HepG2 (cell line): ENCODE measurements around the gene SLC22A7. TPM values are rescaled to one million over a fixed set of nuclear protein-coding genes. Genes with fewer than 3 reads are reported as not detected.

Experiments used
- ATAC-seq: fragments of 200-7000 bp; cut with Tn5 transposase; 3 replicates; pipeline ENCODE4 v1.9.1; 2020; ENCODE audit warnings: mild to moderate bottlenecking, moderate library complexity
- BruUV-seq: library from RNA; stranded (reverse); fragments of 400-500 nt; replicated peaks from 2 replicates; lab custom pipeline; 2021; lab: Mats Ljungman, UMichigan
- CTCF ChIA-PET: fragments of 300-600 bp; formaldehyde crosslinking; extraction: SDS; loops from one replicate; lab custom pipeline; 2021; ENCODE audit warnings: low total read pairs, inconsistent platforms, low intra/inter-chr PET ratio; lab: Yijun Ruan, JAX
- POLR2A ChIA-PET: fragments of 350-600 bp; sonication (Branson Sonifier 250); formaldehyde crosslinking; loops from one replicate; lab custom pipeline; 2020; ENCODE audit warnings: antibody characterized with exemption, inconsistent platforms; lab: Yijun Ruan, JAX
- DNase-seq: peaks from one replicate; pipeline ENCODE4 v3.0.0-alpha.2; 2015; ENCODE audit warnings: low spot score
- FAIRE-seq: peaks from 3 replicates; lab custom pipeline; 2011; peaks lifted over from hg19 to GRCh38; lab: Jason Lieb, UNC
- H2AFZ ChIP-seq: one replicate; pipeline ENCODE4 v1.6.1; 2011; ENCODE audit warnings: low read length, inconsistent platforms
- H3K27ac ChIP-seq: fragments of 300-600 bp; 3 replicates; pipeline ENCODE4 v1.8.0; 2011; ENCODE audit warnings: mixed run types, mild to moderate bottlenecking, mixed read lengths, low read length, inconsistent platforms; ENCODE audit not compliant: insufficient read depth; ENCODE audit errors: extremely low read length
- H3K27me3 ChIP-seq, 2 experiments: fragments of 200-600 bp in 1 of 2; 2 replicates in 1 of 2; 3 replicates in 1 of 2; pipeline versions ENCODE4 v1.6.0 to v1.8.0; 2011; ENCODE audit warnings: low read length in 2 of 2, mild to moderate bottlenecking in 2 of 2, moderate library complexity in 2 of 2, inconsistent platforms in 1 of 2; ENCODE audit not compliant: insufficient read depth in 2 of 2, control insufficient read depth in 1 of 2
- H3K36me3 ChIP-seq, 2 experiments: fragments of 200-600 bp in 1 of 2; replicated peaks in 1 of 2; 2 replicates in 1 of 2; 3 replicates in 1 of 2; pipeline versions ENCODE4 v1.5.1 to v1.8.0; 2011; ENCODE audit warnings: low read length in 2 of 2, inconsistent platforms in 1 of 2; ENCODE audit not compliant: insufficient read depth in 2 of 2, control insufficient read depth in 1 of 2
- H3K4me1 ChIP-seq: 2 replicates; pipeline ENCODE4 v1.5.1; 2012; ENCODE audit warnings: low read length, inconsistent platforms; ENCODE audit not compliant: insufficient read depth
- H3K4me2 ChIP-seq: 2 replicates; pipeline ENCODE4 v1.6.0; 2011; ENCODE audit warnings: low read depth, low read length, inconsistent platforms
- H3K4me3 ChIP-seq, 3 experiments: fragments of 200-600 bp in 1 of 3; sonication (generic), shearing (Covaris generic) in 1 of 3; replicated peaks in 1 of 3; 2 replicates each; pipeline ENCODE4 v1.5.1; 2011 to 2016; ENCODE audit warnings: low read length in 3 of 3, inconsistent platforms in 2 of 3, low read depth in 2 of 3, mild to moderate bottlenecking in 2 of 3, control low read depth in 1 of 3, mixed read lengths in 1 of 3; ENCODE audit not compliant: insufficient read depth in 1 of 3
- H3K79me2 ChIP-seq: one replicate; pipeline ENCODE4 v1.6.1; 2011; ENCODE audit warnings: low read length, inconsistent platforms; ENCODE audit not compliant: insufficient read depth
- H3K9ac ChIP-seq: 2 replicates; pipeline ENCODE4 v1.6.0; 2011; ENCODE audit warnings: mild to moderate bottlenecking, low read depth, low read length, inconsistent platforms; ENCODE audit not compliant: insufficient read depth
- H3K9me3 ChIP-seq: 2 replicates; pipeline ENCODE4 v1.5.1; 2012; ENCODE audit warnings: mild to moderate bottlenecking, low read length
- H4K20me1 ChIP-seq: 2 replicates; pipeline ENCODE4 v1.6.0; 2011; ENCODE audit warnings: inconsistent platforms, mild to moderate bottlenecking, low read length, moderate library complexity; ENCODE audit not compliant: insufficient read depth
- CAMTA2 ChIP-seq: sonication (generic); formaldehyde crosslinking; IDR thresholded peaks from 2 replicates; pipeline ENCODE4 v1.4.0; 2020; ENCODE audit warnings: mild to moderate bottlenecking, missing genetic modification reagents, borderline replicate concordance
- HCFC1 ChIP-seq: fragments of 150-350 bp; IDR thresholded peaks from 2 replicates; pipeline ENCODE4 v1.6.1; 2014; ENCODE audit warnings: low read depth, low read length
- IKZF4 ChIP-seq: sonication (generic); formaldehyde crosslinking; IDR thresholded peaks from 2 replicates; pipeline ENCODE4 v1.5.1; 2020; ENCODE audit warnings: borderline replicate concordance, mild to moderate bottlenecking, low read depth, missing genetic modification reagents; ENCODE audit errors: not compliant biosample characterization
- NR2F6 ChIP-seq, 2 experiments: IDR thresholded peaks; 2 replicates each; pipeline ENCODE4 v1.6.1; 2016; ENCODE audit warnings: antibody characterized with exemption in 1 of 2, mild to moderate bottlenecking in 1 of 2
- TRAFD1 ChIP-seq: sonication (generic); formaldehyde crosslinking; IDR thresholded peaks from 2 replicates; pipeline ENCODE4 v1.5.1; 2020; ENCODE audit warnings: missing genetic modification reagents, mild to moderate bottlenecking, borderline replicate concordance
- YEATS4 ChIP-seq: sonication (generic); formaldehyde crosslinking; IDR thresholded peaks from 2 replicates; pipeline ENCODE4 v1.4.0; 2020; ENCODE audit warnings: missing genetic modification reagents, borderline replicate concordance
- ZIK1 ChIP-seq: sonication (generic); formaldehyde crosslinking; IDR thresholded peaks from 2 replicates; pipeline ENCODE4 v1.5.0; 2020; ENCODE audit warnings: mild to moderate bottlenecking, low read depth, missing genetic modification reagents, borderline replicate concordance
- ZNF496 ChIP-seq: sonication (generic); formaldehyde crosslinking; IDR thresholded peaks from 2 replicates; pipeline ENCODE4 v1.8.1; 2023; ENCODE audit warnings: mild to moderate bottlenecking, moderate library complexity, missing genetic modification reagents; ENCODE audit not compliant: insufficient replicate concordance
- ZNF616 ChIP-seq: sonication (generic); formaldehyde crosslinking; IDR thresholded peaks from 2 replicates; pipeline ENCODE4 v1.5.0; 2020; ENCODE audit warnings: low read depth, mild to moderate bottlenecking, missing genetic modification reagents
- ZNF766 ChIP-seq: sonication (generic); formaldehyde crosslinking; IDR thresholded peaks from 2 replicates; pipeline ENCODE4 v1.5.0; 2020; ENCODE audit warnings: missing genetic modification reagents, borderline replicate concordance
- ZNF773 ChIP-seq: sonication (generic); formaldehyde crosslinking; IDR thresholded peaks from 2 replicates; pipeline ENCODE4 v1.4.0; 2020; ENCODE audit warnings: missing genetic modification reagents, borderline replicate concordance
- ZSCAN29 ChIP-seq: sonication (generic); formaldehyde crosslinking; conservative IDR thresholded peaks from 2 replicates; pipeline ENCODE4 v1.4.0; 2020; ENCODE audit warnings: mild to moderate bottlenecking, missing genetic modification reagents
- WGBS: methylation state at CpG from one replicate; pipeline ENCODE4 v1.1.6; 2017; ENCODE audit warnings: low lambda C conversion rate; 5-methylcytosine and 5-hydroxymethylcytosine counted together
- in situ Hi-C: cut with HindIII; loops from 2 replicates; pipeline ENCODE4 v1.10.0; 2017; ENCODE audit warnings: low pct_unique_long_range_greater_than_20kb; ENCODE audit not compliant: extremely low pct_ligation_motif_present
- intact Hi-C: fragments of 100-400 bp; cut with micrococcal nuclease; formaldehyde crosslinking; loops from one replicate; pipeline ENCODE4 v1.10.0; 2022; ENCODE audit not compliant: unreplicated experiment
- polyA plus RNA-seq, 8 experiments: library from polyadenylated mRNA; depleted of rRNA in 3 of 8; stranded (reverse) in 7 of 8; unstranded in 1 of 8; fragments of >200 nt; fragmentation: Illumina TruSeq in 4 of 8; extraction: Trizol in 4 of 8; gene quantifications; 2 replicates each; pipeline versions ENCODE4 v1.2.1 to v1.2.3, GENCODE V29; 2011 to 2016; ENCODE audit warnings: low read depth in 4 of 8, missing spikeins in 1 of 8, mixed read lengths in 1 of 8; ENCODE audit not compliant: insufficient read depth in 1 of 8
- total RNA-seq, 5 experiments: library from RNA; depleted of rRNA; stranded (reverse); fragments of >200 nt; fragmentation: Illumina TruSeq; extraction: Trizol; gene quantifications; 2 replicates each; pipeline ENCODE4 v1.2.3, GENCODE V29; 2016; ENCODE audit warnings: low read depth in 1 of 5
- TF ChIP-seq, protein P1 (sequence below): IDR thresholded peaks from 2 replicates; pipeline ENCODE4 v1.6.1; 2016; ENCODE audit warnings: low read depth, missing genetic modification reagents, missing compliant biosample characterization
- TF ChIP-seq, protein P2 (sequence below): sonication (generic); formaldehyde crosslinking; IDR thresholded peaks from 2 replicates; pipeline ENCODE4 v1.4.0; 2020; ENCODE audit warnings: mild to moderate bottlenecking, missing genetic modification reagents

The SLC22A7 gene
- total and polyA plus RNA-seq, 2 of the 13 experiments (the other 11 are each of a cell fraction or from before 2014, with no cell fraction given): 5.3 to 22.6 TPM

GRCh38 chr6:43260791-43261190 is 37.3 kb upstream of the SLC22A7 start (continued):
- no peak for TF ChIP-seq TRAFD1 (CRISPR knock-in tag)
- no peak for TF ChIP-seq NR2F6 (IDR thresholded peaks at IDR 0.05)
- no peak for TF ChIP-seq NR2F6 (CRISPR knock-in tag; IDR thresholded peaks at IDR 0.05)
- no peak for TF ChIP-seq YEATS4 (CRISPR knock-in tag)
- TF ChIP-seq ZNF616 (CRISPR knock-in tag): no peak

GRCh38 chr6:43261198-43261597 is 36.9 kb upstream of the SLC22A7 start:
- H3K4me3 ChIP-seq: no peak overlapping the region
- peaks cover 68% of the 10 kb centered on the region for H3K4me1 ChIP-seq
- no peaks in the 10 kb centered on the region for H3K36me3 ChIP-seq
- H4K20me1 ChIP-seq: no peaks in the 10 kb centered on the region
- no peak overlapping the region for H3K9ac ChIP-seq
- intact Hi-C loops (loop anchor here (5.0 to 10.0 kb wide), 3 partner anchors 164 to 246 kb away; partner anchors contain the start of gene ABCC10), in situ Hi-C loops (loop anchor here (5.0 kb wide), 3 partner anchors 71 to 236 kb away; no protein-coding TSS in a partner anchor)
- H3K79me2 ChIP-seq: no peaks in the 10 kb centered on the region
- 39% methylated on average over 4 of the region's 5 CpGs for WGBS
- no peak overlapping the region for H3K4me2 ChIP-seq
- no peak for ATAC-seq
- H3K27me3 ChIP-seq: peaks cover 2 to 22% of the 10 kb centered on the region in 2 experiments; a peak in 4 of 5 replicates
- no peaks in the 10 kb centered on the region for H3K9me3 ChIP-seq
- no TSS peak for BruUV-seq
- CTCF ChIA-PET: no interaction called here
- POLR2A ChIA-PET: interaction anchor here (0.7 to 20.0 kb wide), 7 partner anchors 13 to 95 kb away, joined by 3 to 314 read pairs (median 5); partner anchors contain the start of gene DNPH1
- DNase-seq: no peak
- no peak for FAIRE-seq
- H2AFZ ChIP-seq: no peak overlapping the region
- no peak overlapping the region for H3K27ac ChIP-seq
- TF ChIP-seq ZNF766 (CRISPR knock-in tag) (no peak), ZNF773 (CRISPR knock-in tag) (no peak), CAMTA2 (CRISPR knock-in tag) (no peak), ZSCAN29 (CRISPR knock-in tag) (no peak), ZIK1 (CRISPR knock-in tag) (no peak), HCFC1 (no peak), ZNF496 (CRISPR knock-in tag) (no peak), IKZF4 (CRISPR knock-in tag) (no peak)
- TF ChIP-seq, protein P1, sequence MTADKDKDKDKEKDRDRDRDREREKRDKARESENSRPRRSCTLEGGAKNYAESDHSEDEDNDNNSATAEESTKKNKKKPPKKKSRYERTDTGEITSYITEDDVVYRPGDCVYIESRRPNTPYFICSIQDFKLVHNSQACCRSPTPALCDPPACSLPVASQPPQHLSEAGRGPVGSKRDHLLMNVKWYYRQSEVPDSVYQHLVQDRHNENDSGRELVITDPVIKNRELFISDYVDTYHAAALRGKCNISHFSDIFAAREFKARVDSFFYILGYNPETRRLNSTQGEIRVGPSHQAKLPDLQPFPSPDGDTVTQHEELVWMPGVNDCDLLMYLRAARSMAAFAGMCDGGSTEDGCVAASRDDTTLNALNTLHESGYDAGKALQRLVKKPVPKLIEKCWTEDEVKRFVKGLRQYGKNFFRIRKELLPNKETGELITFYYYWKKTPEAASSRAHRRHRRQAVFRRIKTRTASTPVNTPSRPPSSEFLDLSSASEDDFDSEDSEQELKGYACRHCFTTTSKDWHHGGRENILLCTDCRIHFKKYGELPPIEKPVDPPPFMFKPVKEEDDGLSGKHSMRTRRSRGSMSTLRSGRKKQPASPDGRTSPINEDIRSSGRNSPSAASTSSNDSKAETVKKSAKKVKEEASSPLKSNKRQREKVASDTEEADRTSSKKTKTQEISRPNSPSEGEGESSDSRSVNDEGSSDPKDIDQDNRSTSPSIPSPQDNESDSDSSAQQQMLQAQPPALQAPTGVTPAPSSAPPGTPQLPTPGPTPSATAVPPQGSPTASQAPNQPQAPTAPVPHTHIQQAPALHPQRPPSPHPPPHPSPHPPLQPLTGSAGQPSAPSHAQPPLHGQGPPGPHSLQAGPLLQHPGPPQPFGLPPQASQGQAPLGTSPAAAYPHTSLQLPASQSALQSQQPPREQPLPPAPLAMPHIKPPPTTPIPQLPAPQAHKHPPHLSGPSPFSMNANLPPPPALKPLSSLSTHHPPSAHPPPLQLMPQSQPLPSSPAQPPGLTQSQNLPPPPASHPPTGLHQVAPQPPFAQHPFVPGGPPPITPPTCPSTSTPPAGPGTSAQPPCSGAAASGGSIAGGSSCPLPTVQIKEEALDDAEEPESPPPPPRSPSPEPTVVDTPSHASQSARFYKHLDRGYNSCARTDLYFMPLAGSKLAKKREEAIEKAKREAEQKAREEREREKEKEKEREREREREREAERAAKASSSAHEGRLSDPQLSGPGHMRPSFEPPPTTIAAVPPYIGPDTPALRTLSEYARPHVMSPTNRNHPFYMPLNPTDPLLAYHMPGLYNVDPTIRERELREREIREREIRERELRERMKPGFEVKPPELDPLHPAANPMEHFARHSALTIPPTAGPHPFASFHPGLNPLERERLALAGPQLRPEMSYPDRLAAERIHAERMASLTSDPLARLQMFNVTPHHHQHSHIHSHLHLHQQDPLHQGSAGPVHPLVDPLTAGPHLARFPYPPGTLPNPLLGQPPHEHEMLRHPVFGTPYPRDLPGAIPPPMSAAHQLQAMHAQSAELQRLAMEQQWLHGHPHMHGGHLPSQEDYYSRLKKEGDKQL (CRISPR knock-in tag): no peak
- TF ChIP-seq, protein P2, sequence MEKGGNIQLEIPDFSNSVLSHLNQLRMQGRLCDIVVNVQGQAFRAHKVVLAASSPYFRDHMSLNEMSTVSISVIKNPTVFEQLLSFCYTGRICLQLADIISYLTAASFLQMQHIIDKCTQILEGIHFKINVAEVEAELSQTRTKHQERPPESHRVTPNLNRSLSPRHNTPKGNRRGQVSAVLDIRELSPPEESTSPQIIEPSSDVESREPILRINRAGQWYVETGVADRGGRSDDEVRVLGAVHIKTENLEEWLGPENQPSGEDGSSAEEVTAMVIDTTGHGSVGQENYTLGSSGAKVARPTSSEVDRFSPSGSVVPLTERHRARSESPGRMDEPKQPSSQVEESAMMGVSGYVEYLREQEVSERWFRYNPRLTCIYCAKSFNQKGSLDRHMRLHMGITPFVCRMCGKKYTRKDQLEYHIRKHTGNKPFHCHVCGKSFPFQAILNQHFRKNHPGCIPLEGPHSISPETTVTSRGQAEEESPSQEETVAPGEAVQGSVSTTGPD (CRISPR knock-in tag): no peak
